ENCODE results near the gene SKIC3.

SKIC3 gene

GRCh38 chr5:95533106-95533505 is 21.7 kb downstream of the SKIC3 start:
- TF ChIP-seq CTCF (IDR thresholded peaks at IDR 0.05; ENCODE audit: insufficient read depth, low read depth, low read length, missing control alignments), result no peak
- DNase-seq (ENCODE audit: low read depth), result no peak
- H3K4me3 ChIP-seq (ENCODE audit: low read length), result no peak overlapping the region

- TF ChIP-seq CTCF (IDR thresholded peaks at IDR 0.05; ENCODE audit: insufficient read depth, low read depth, low read length, missing control alignments), result no peak
- H3K4me3 ChIP-seq (ENCODE audit: low read length), result no peak overlapping the region
- no peak for DNase-seq (ENCODE audit: low read depth)
These were observed 22.4 kb downstream of the SKIC3 start for GRCh38 chr5:95532415-95532814.

GRCh38 chr5:95531491-95531890 is 23.3 kb downstream of the SKIC3 start:
- DNase-seq (ENCODE audit: low read depth), result no peak
- no peak for TF ChIP-seq CTCF (IDR thresholded peaks at IDR 0.05; ENCODE audit: insufficient read depth, low read depth, low read length, missing control alignments)
- no peak overlapping the region for H3K4me3 ChIP-seq (ENCODE audit: low read length)

- no peak for TF ChIP-seq CTCF (IDR thresholded peaks at IDR 0.05; ENCODE audit: insufficient read depth, low read depth, low read length, missing control alignments)
- DNase-seq (ENCODE audit: low read depth), result peak; percentile 84
- no peak overlapping the region for H3K4me3 ChIP-seq (ENCODE audit: low read length)
These were observed 24.4 kb downstream of the SKIC3 start for GRCh38 chr5:95530416-95530815.

- H3K4me3 ChIP-seq (ENCODE audit: low read length), result no peak overlapping the region
- DNase-seq (ENCODE audit: low read depth), result no peak
- TF ChIP-seq CTCF (IDR thresholded peaks at IDR 0.05; ENCODE audit: insufficient read depth, low read depth, low read length, missing control alignments), result no peak
These were observed 26.2 kb downstream of the SKIC3 start for GRCh38 chr5:95528565-95528964.

GRCh38 chr5:95526871-95527270 is 27.9 kb downstream of the SKIC3 start:
- H3K4me3 ChIP-seq (ENCODE audit: low read length), result no peak overlapping the region
- no peak for DNase-seq (ENCODE audit: low read depth)
- TF ChIP-seq CTCF (IDR thresholded peaks at IDR 0.05; ENCODE audit: insufficient read depth, low read depth, low read length, missing control alignments), result no peak

GRCh38 chr5:95524423-95524822 is 30.4 kb downstream of the SKIC3 start:
- H3K4me3 ChIP-seq (ENCODE audit: low read length), result no peak overlapping the region
- DNase-seq (ENCODE audit: low read depth), result no peak
- no peak for TF ChIP-seq CTCF (IDR thresholded peaks at IDR 0.05; ENCODE audit: insufficient read depth, low read depth, low read length, missing control alignments)
